ENCODE data around the gene PRDM11.
A peak's percentile ranks its signal among the peaks of the same experiment; 100 is the strongest.

PRDM11 gene

GRCh38 chr11:45141631-45142030, 4.8 kb upstream of the PRDM11 start:
- DNase-seq (ENCODE audit: low read depth in 1 of 2, low spot score in 1 of 2) = no peak

GRCh38 chr11:45142241-45143055, 4.0 kb upstream of the PRDM11 start:
- no peak for DNase-seq (ENCODE audit: low read depth in 1 of 2, low spot score in 1 of 2)

- DNase-seq (ENCODE audit: low read depth in 1 of 2, low spot score in 1 of 2) = no peak
These were observed 2.9 kb upstream of the PRDM11 start for GRCh38 chr11:45143494-45143893.

DNA sequence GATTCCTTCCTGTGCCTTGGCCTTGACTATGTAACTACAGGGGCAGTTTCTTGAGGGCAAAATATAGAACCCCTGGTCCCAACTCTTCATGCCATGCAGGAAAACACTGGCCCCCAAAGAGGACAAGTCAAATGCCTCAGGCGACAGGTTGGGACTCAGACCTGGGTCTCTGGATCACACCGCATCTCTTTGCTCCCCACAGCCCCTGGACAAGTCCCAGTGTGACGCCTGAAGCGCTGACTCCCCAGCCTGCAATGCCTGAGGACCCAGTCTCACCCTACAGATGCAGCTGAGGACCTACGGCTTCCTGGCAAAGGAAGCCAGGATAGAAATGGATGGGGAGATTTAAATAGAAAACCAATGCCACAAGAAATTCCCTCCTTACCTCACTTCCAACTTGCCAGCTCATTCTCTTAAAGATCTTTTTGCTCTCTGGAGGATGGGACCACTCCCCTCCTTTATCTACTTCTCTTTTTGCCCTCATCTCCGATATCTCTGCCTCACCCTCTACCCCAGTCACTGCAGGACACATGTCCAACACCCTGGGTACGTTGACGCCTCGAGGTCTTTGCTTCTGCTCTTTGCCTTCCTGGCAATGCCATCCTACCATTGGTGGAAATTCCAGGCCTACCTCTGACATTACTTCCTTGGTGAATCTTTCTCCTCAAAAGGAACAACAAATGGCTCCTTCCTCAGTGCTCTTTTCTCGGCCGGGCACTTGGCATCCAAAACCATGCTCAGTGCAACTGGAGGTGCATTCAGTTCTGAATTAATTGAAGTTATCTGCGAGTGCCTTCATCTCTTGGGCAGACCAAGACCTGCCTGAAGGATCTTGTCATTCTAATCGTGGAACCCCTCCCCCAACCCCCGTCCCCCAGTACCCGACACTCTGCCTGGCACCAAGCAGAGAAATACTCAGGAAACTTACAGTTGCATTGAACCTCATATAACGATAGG, 2.0 kb upstream of the PRDM11 start:
- no peak for DNase-seq (ENCODE audit: low read depth in 1 of 2, low spot score in 1 of 2)

GRCh38 chr11:45145083-45145378, 1.4 kb upstream of the PRDM11 start:
- DNase-seq (ENCODE audit: low read depth in 1 of 2, low spot score in 1 of 2) = no peak

GRCh38 chr11:45145379-45146071, 914 bp upstream of the PRDM11 start:
- no peak for DNase-seq (ENCODE audit: low read depth in 1 of 2, low spot score in 1 of 2)

- peak; percentile 85 to 91 for DNase-seq (ENCODE audit: low read depth in 1 of 2, low spot score in 1 of 2)
These were observed 734 bp downstream of the PRDM11 start for GRCh38 chr11:45147017-45147728.

GRCh38 chr11:45147891-45148675, 1.6 kb downstream of the PRDM11 start:
- no peak for DNase-seq (ENCODE audit: low read depth in 1 of 2, low spot score in 1 of 2)

GRCh38 chr11:45149483-45150056, 3.1 kb downstream of the PRDM11 start:
- DNase-seq (ENCODE audit: low read depth in 1 of 2, low spot score in 1 of 2) = no peak

DNA sequence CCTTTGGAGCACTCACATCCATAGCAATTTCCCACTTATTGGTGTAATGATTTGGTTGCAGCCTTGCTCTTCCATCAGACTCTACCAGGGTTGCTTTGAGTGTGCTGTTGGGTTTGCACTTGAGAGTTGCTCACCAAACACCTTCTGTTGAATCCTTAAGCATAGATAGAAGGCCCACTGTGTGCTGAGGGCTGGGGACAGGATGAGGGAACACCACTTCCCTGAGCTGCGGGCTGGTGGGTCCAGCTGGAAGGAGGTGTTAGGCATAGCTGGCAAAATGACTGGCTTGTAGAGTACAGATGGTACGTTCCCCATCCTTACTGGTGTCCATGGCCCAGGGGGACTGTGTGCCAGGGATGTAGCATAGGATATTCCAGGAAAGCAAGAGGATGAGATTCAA, 3.9 kb downstream of the PRDM11 start:
- DNase-seq (ENCODE audit: low read depth in 1 of 2, low spot score in 1 of 2) = no peak

DNA sequence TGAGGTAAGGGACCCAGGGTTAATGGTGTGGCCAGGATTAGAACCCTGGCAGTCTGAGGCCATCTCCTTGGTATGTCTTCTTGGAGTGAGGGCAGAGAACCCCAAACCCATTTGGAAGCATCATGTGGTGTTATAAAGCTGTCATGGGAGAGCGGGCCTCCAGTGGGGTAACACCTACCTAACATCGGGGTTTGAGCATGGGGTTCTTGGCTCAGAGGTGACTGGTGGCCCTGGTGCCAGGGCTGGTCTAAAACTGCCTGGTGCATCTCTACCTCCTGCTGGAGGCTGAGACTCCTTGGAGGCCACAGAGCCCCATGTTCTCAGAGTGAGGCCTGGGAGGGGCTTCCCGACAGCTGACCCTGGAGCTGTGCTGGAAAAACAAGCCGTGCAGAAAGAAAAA, 4.5 kb downstream of the PRDM11 start:
- no peak for DNase-seq (ENCODE audit: low read depth in 1 of 2, low spot score in 1 of 2)

DNA sequence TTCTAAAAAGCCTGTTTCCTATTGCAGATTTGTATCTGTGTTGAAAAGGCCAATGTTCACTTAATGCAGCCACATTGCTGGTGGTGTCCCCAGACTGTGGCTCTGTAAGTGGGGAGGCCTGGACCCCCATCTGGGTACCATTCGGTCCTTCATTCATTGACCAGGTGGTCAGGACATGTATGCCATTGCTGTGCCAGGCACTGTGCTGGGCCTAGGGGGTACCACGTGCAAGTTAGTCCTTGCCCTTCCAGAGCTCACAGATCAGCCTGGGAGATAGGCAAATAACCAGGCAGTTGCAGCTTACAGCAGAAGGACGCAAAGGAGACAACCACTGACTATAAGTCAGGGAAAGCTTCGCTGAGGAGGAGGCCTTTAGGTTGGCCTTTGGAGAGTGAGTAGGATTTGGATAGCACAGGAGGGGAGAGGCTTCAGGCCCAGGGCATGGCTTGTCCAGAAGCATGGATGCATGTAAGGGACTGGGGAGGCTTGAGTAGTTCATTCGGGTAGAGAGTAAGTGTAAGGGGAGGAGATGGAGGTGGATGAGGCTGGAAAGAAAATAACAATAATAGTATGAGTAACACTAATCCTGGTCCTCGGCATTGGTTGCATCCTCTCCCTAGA, 5.0 kb downstream of the PRDM11 start:
- DNase-seq (ENCODE audit: low read depth in 1 of 2, low spot score in 1 of 2) = no peak

- DNase-seq (ENCODE audit: low read depth in 1 of 2, low spot score in 1 of 2) = no peak
These were observed 6.5 kb downstream of the PRDM11 start for GRCh38 chr11:45152740-45153595.

DNA sequence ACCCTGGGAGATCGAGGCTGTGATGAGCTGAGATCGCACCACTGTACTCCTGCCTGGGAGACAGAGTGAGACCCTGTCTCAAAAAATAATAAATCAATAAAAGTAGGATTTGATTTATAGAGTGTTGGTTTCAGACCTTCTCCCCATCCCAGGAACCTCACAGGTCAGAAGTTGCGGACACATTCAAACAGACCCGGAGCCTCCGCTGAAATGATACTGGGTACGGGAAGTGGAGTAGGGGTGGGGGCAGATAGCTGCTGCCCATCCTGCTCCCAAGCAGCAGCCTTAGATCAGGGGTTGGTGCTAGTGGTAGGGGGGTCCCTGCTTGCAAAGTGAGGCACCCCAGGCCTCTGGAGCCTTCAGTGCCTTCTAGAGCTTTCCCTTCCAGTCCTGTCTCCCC, 7.8 kb downstream of the PRDM11 start:
- no peak for DNase-seq (ENCODE audit: low read depth in 1 of 2, low spot score in 1 of 2)

DNA sequence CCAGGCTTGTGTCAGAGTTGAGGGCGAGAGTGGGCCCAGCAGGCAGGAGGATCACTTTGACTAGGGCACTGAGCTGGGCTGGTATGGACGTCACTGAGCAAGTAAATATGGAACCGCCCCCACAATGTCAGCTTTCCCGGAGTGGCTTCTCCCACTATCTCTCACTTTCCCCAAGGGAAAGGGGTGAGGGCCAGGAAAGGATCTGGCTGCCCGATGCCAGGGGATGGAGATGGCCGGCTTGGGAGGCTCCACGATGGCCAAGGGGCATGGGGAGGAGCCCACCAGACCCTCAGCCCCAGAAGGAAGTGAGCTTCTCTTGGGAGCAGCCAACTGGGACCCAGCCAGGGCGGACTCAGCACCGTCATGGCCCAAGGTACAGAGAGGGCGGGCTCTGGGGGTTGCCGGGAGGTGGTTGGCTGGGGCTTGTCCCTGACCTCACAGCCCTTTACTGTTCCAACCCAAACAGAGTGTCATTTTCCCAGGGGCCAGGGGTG, 8.7 kb downstream of the PRDM11 start:
- DNase-seq (ENCODE audit: low read depth in 1 of 2, low spot score in 1 of 2) = no peak

GRCh38 chr11:45155627-45156180, 9.3 kb downstream of the PRDM11 start:
- no peak for DNase-seq (ENCODE audit: low read depth in 1 of 2, low spot score in 1 of 2)

DNA sequence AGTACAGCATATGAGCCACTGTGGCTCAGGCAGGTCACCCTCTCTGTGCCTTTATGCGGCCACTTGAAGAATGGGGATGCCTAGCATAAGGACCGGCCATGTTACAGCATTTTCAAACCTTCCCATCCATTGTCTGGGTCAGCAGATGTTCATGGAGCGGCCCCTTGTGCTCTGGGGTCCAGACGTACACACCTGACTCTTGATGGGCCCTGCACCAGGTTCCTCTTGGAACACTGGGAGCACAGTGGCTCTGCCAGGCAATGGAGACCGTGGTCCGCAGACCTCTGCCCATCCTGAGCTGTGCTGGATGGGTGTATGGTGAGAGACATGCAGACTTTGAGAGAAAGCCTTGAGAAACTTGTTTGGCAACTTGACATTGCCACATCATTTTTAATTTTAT, 9.8 kb downstream of the PRDM11 start:
- DNase-seq (ENCODE audit: low read depth in 1 of 2, low spot score in 1 of 2) = no peak

GRCh38 chr11:45156741-45157140, 10.3 kb downstream of the PRDM11 start:
- DNase-seq (ENCODE audit: low read depth in 1 of 2, low spot score in 1 of 2) = no peak
